Measurements from ENCODE around the gene PTPRO.
"Not testable (repeated sequence)": the region's sequence is repeated elsewhere in the genome, so short reads cannot be mapped to it uniquely, and the experiment has no call there.

The PTPRO gene

DNA sequence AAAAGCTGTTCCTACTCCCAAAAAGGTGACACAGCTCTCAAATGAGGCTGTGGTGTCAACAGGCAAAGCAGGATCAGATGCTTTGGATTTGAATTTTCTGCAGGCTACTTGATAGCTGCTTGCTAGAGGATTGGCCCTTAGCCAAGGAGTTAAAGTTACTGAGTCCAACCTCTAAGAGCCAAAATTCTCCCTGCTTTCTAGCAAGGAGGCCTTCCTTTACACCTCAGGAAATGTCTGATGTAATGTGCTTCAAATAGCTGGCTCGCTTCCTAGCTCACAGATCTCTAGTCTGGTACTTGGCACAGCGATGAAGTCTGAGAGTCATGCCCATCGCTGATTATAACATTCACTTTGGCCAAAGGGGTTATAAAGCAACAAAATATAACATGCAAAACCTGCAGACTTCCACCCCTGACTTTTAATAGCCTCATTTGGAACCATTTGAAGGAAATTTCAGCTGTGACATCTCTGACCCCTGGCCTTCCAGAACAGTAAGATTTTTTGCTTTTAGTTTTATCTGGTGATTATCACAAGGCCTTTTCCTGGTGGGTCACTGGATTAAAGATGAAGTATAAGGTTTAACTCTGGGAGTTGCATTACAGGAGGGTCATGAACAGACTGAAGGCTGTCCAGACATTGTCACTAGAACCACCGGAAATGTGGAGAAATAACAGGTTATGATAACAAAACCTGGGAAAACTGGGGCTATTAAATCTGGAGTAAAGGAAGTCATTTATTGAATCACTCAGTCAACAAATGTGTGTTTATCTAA is 277.1 kb downstream of the PTPRO start:
- no peak for DNase-seq (ENCODE audit: low read depth in 2 of 2, low spot score in 1 of 2)

GRCh38 chr12:15600223-15600935 is 278.1 kb downstream of the PTPRO start:
- no peak for DNase-seq (ENCODE audit: low read depth in 2 of 2, low spot score in 1 of 2)

- DNase-seq (ENCODE audit: low read depth in 2 of 2, low spot score in 1 of 2): no peak
These were observed 279.0 kb downstream of the PTPRO start for GRCh38 chr12:15601210-15601800.

DNA sequence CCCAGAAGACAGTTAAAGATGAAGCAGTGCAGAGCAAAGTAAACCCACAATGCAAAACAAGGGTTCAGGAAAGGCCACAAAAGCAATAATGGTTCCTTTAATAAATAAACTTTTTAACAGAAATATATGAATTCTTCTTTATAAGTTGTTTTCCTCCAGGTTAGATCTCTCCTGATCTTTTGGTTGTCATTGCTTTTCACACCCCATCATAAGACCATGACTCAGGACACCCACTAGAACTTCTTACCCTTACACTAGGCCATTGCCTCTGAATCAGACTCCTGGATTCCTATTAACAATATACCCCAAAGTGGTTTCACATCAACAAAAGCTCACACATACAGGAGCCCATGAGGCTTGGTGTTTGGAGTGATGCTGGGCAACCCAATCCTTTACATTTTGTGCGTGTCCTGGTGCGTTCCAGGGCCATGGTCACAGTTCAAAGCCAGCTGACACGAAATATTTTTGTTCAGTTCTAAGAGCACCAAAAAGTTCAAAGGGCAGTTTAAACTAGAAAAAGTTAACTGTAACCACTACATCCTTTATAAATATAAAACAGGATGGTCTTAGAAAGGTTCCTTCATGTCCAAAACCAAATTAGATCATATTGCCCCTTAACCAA is 279.9 kb downstream of the PTPRO start:
- DNase-seq (ENCODE audit: low read depth in 2 of 2, low spot score in 1 of 2): no peak

DNA sequence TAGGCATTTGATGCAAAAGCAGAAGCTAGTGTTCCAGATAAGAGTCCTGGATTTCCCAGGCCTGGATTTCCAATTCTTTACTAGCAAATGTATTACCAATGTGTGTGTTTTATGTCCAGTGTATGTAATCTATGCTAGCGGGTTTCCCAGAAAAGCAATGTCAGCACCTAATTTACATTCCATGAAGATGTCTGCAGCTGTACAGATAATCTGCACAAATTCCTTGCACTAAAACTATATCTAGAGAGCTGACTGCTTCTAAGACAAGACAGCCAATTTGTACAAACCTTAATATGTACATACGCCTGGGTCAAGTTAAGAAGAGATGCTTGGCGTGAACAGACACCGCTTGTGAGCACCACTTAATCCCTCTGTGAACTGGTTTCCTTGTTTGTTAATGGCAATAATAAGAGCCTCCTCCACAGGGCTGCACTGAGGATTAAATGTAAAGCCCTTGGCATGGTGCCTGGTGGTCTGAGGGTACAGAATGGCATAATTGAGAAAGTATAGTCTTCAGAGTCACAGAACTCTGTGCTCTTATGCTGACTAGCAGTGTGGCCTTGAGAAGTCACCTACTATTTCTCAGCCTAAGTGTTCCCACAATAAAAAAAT is 281.3 kb downstream of the PTPRO start:
- DNase-seq (ENCODE audit: low read depth in 2 of 2, low spot score in 1 of 2): no peak

DNA sequence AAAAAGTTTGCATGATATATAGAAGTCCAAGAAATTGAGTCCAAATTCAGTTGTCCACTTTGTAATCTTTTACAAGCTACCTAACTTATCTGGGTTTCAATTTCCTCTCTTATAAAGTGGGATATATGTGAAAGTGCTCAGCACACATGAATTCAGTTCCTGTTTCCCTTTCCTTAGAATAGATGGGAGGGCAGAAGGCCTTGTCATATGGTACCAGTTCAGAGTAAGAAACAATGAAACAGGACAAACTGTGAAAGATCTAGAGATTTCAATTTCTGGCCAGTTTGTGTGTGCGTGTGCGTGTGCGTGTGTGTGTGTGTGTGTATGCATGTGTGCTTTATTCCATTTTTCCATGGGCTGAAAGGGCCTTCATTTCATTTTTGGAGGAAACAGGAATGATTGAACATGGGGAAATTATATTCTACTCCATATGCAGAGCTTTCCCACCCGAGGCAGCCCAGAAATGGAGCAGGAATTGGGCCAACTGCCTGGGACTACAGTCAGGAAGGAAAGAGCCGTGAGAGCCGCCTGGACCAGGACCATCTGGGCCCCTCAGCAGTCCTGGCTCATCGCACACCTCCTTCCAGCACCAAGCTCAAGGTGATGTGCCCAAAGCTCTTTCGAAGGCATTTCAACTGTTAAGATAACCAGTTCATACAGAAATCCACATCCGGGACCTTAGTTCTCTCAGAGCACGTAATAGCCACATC is 283.7 kb downstream of the PTPRO start:
- no peak for DNase-seq (ENCODE audit: low read depth in 2 of 2, low spot score in 1 of 2)

GRCh38 chr12:15608406-15608805 is 286.1 kb downstream of the PTPRO start:
- no peak for DNase-seq (ENCODE audit: low read depth in 2 of 2, low spot score in 1 of 2)

GRCh38 chr12:15608941-15609340 is 286.6 kb downstream of the PTPRO start:
- no peak for DNase-seq (ENCODE audit: low read depth in 2 of 2, low spot score in 1 of 2)

GRCh38 chr12:15613981-15614380 is 291.7 kb downstream of the PTPRO start:
- no peak for DNase-seq (ENCODE audit: low read depth in 2 of 2, low spot score in 1 of 2)

- not testable (repeated sequence) for DNase-seq (ENCODE audit: low read depth in 2 of 2, low spot score in 1 of 2)
These were observed 294.2 kb downstream of the PTPRO start for GRCh38 chr12:15616495-15616894.

- no peak for DNase-seq (ENCODE audit: low read depth in 2 of 2, low spot score in 1 of 2)
These were observed 298.6 kb downstream of the PTPRO start for GRCh38 chr12:15620741-15621539.

DNA sequence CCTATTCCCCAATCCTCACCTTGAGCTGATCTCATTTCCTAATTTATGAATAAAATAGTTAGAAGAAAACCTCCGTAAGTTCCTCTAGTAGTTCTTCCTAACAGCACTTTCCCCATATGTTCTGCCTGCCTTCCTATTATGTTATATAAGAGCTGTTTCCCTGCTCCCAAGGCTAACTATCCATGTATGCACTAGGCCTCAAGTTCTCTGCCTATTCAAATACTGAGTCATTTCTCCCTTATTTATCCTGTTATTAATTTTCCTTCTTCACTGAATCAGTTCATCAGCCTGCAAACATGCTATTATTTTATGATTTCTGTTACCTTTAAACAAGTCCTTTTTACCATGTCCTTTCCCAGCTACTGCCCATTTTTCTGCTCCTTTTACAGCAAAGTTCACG is 302.8 kb downstream of the PTPRO start:
- no peak for DNase-seq (ENCODE audit: low read depth in 2 of 2, low spot score in 1 of 2)

- no peak for DNase-seq (ENCODE audit: low read depth in 2 of 2, low spot score in 1 of 2)
These were observed 306.0 kb downstream of the PTPRO start for GRCh38 chr12:15627995-15628945.

GRCh38 chr12:15629108-15629507 is 306.8 kb downstream of the PTPRO start:
- DNase-seq (ENCODE audit: low read depth in 2 of 2, low spot score in 1 of 2): no peak

GRCh38 chr12:15629761-15630160 is 307.5 kb downstream of the PTPRO start:
- DNase-seq (ENCODE audit: low read depth in 2 of 2, low spot score in 1 of 2): no peak

DNA sequence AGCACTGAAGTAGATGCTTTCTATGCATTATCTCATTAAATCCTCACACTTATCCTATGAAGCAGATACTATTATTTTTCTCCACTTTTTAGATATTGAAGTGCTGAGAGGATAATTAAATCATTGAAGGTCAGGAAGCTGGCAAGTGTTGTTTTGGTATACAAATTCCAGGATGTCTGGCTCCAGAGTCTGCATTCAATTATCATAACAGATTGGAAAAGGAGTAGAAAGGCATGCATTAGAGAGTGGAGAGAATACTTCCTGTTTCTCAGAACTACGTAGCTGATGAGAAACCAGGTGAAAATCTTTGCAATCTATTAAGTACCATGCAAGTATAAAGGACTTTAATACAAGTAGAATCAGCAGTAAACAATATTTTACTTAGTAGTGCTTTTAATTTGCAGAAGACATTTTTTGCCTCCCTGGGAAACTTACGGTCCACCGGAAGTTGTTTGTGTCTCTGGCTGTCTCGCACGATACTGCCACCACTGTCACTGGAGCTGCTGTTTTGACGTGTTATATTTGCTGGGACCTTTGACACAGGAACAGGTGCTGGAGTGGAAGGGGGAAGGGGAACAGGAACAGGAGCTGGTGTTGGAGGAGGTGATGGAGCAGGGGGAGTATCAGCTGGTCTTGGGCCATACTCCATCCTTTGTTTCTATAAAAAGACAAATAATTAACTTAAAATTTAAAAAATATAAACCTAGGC is 308.9 kb downstream of the PTPRO start:
- no peak for DNase-seq (ENCODE audit: low read depth in 2 of 2, low spot score in 1 of 2)

GRCh38 chr12:15632708-15633107 is 310.4 kb downstream of the PTPRO start:
- no peak for DNase-seq (ENCODE audit: low read depth in 2 of 2, low spot score in 1 of 2)

- no peak for DNase-seq (ENCODE audit: low read depth in 2 of 2, low spot score in 1 of 2)
These were observed 310.9 kb downstream of the PTPRO start for GRCh38 chr12:15633201-15633600.
